ENCODE measurements around the gene EMC8. TPM values are rescaled to one million over a fixed set of nuclear protein-coding genes. Genes with fewer than 3 reads are reported as not detected.
A peak's percentile ranks its signal among the peaks of the same experiment; 100 is the strongest.
"Not testable (repeated sequence)": the region's sequence is repeated elsewhere in the genome, so short reads cannot be mapped to it uniquely, and the experiment has no call there.

The EMC8 gene
- total RNA-seq, 5 donors from 2014 or later (not counting 1 experiment from before 2014, with no cell fraction given) = 27.3 to 34.8 (median 31.1) TPM

DNA sequence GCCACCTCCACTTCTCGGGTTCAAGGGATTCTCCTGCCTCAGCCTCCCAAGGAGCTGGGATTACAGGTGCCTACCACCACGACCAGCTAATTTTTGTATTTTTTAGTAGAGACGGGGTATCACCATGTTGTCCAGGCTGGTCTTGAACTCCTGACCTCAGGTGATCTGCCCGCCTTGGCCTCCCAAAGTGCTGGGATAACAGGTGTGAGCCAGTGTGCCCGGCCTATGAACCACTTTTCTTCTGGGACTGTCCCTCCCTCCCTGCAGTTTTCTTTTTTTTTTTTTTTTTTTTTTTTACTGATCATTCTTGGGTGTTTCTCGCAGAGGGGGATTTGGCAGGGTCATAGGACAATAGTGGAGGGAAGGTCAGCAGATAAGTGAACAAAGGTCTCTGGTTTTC lies 8.0 kb upstream of the EMC8 start:
- H3K9me3 ChIP-seq; H3K27me3 Mint-ChIP-seq; H3K4me1 ChIP-seq (ENCODE audit: control insufficient read depth in 1 of 2, extremely low read depth in 1 of 2, insufficient read depth in 2 of 2, low read length in 2 of 2); CTCF ChIA-PET; POLR2A ChIA-PET; H3K9me3 Mint-ChIP-seq; H3K27ac ChIP-seq (ENCODE audit: low read length); H3K27me3 ChIP-seq (replicated peaks in 1 of 2; ENCODE audit: control insufficient read depth in 2 of 2, extremely low read depth in 1 of 2, insufficient read depth in 2 of 2, low read length in 1 of 2); H3K4me3 ChIP-seq (ENCODE audit: control insufficient read depth in 1 of 2, extremely low read depth in 1 of 2, low read length in 1 of 2); ATAC-seq (replicated peaks in 1 of 4); H3K27ac Mint-ChIP-seq; DNase-seq; H3K4me3 Mint-ChIP-seq: not testable (repeated sequence)
- H3K36me3 ChIP-seq (ENCODE audit: control insufficient read depth in 2 of 2, extremely low read depth in 1 of 2, insufficient read depth in 1 of 2, low read length in 1 of 2) = peaks cover 6 to 44% of the 10 kb centered on the region in 2 donors
- Mint-ChIP-seq H3K4me1 (peaks cover 14 to 19% (median 15%) of the 10 kb centered on the region in 3 donors), H3K36me3 (peaks cover 48% of the 10 kb centered on the region)
- WGBS (ENCODE audit: insufficient coverage) = 100% methylated on average over 4 of the region's 6 CpGs

DNA sequence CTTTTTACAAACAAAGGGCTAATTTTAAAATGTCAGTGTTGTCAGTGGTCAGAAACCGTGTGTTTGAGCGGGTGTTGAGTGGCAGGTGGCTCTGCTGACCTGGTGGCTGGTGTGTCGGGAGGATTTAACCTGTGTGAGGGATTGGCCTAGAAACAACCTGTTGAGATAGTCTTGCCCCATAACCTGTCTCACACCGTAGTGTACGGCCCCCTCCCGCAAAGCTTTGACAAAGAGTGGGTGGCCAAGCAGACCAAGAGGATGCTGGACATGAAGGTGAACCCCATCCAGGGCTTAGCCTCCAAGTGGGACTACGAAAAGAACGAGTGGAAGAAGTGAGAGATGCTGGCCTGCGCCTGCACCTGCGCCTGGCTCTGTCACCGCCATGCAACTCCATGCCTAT lies 7.2 kb upstream of the EMC8 start:
- CTCF ChIA-PET = no interaction called here
- DNase-seq (no peak), ATAC-seq (replicated peaks in 1 of 4) (no peak)
- H3K9me3 ChIP-seq = no peaks in the 10 kb centered on the region
- H3K9me3 Mint-ChIP-seq = no peaks in the 10 kb centered on the region
- H3K27me3 ChIP-seq (replicated peaks in 1 of 2; ENCODE audit: control insufficient read depth in 2 of 2, extremely low read depth in 1 of 2, insufficient read depth in 2 of 2, low read length in 1 of 2) = no peaks in the 10 kb centered on the region
- POLR2A ChIA-PET = interaction anchor here in 1 of 2 donors (0.5 kb wide), 1 partner anchor 1567 kb away, joined by 3 read pairs; the partner anchor contains the start of gene KCNG4
- peaks cover 56% of the 10 kb centered on the region for H3K36me3 Mint-ChIP-seq
- H3K4me1 Mint-ChIP-seq = peaks cover 22 to 26% (median 23%) of the 10 kb centered on the region in 3 donors
- H3K36me3 ChIP-seq (ENCODE audit: control insufficient read depth in 2 of 2, extremely low read depth in 1 of 2, insufficient read depth in 1 of 2, low read length in 1 of 2) = peaks cover 6 to 52% of the 10 kb centered on the region in 2 donors
- no peak overlapping the region for H3K4me3 Mint-ChIP-seq
- H3K27me3 Mint-ChIP-seq = peaks cover 0 to under 1% of the 10 kb centered on the region in 2 donors
- WGBS (ENCODE audit: insufficient coverage) = 99% methylated on average over 9 of the region's 11 CpGs
- H3K4me1 ChIP-seq (ENCODE audit: control insufficient read depth in 1 of 2, extremely low read depth in 1 of 2, insufficient read depth in 2 of 2, low read length in 2 of 2) = no peaks in the 10 kb centered on the region
- H3K27ac Mint-ChIP-seq = no peak overlapping the region
- H3K27ac ChIP-seq (ENCODE audit: low read length) = no peak overlapping the region
- no peak overlapping the region for H3K4me3 ChIP-seq (ENCODE audit: control insufficient read depth in 1 of 2, extremely low read depth in 1 of 2, low read length in 1 of 2)

- H3K36me3 Mint-ChIP-seq = peaks cover 60% of the 10 kb centered on the region
Measured at GRCh38 chr16:85805442-85806045, 6.2 kb upstream of the EMC8 start.

GRCh38 chr16:85803570-85803969 lies 4.2 kb upstream of the EMC8 start:
- no peaks in the 10 kb centered on the region for H3K27me3 Mint-ChIP-seq
- WGBS (ENCODE audit: insufficient coverage) = 67% methylated on average over 6 of the region's 14 CpGs
- H3K36me3 Mint-ChIP-seq = peaks cover 55% of the 10 kb centered on the region
- ChIA-PET POLR2A (no interaction called here), CTCF (no interaction called here)
- H3K27ac Mint-ChIP-seq = no peak overlapping the region
- ATAC-seq (replicated peaks in 1 of 4) (no peak), DNase-seq (no peak)
- peaks cover 6 to 58% of the 10 kb centered on the region in 2 donors for H3K36me3 ChIP-seq (ENCODE audit: control insufficient read depth in 2 of 2, extremely low read depth in 1 of 2, insufficient read depth in 1 of 2, low read length in 1 of 2)
- no peak overlapping the region for H3K4me3 Mint-ChIP-seq
- H3K4me1 Mint-ChIP-seq = peaks cover 37 to 40% (median 38%) of the 10 kb centered on the region in 3 donors
- no peak overlapping the region for H3K27ac ChIP-seq (ENCODE audit: low read length)
- no peaks in the 10 kb centered on the region for H3K27me3 ChIP-seq (replicated peaks in 1 of 2; ENCODE audit: control insufficient read depth in 2 of 2, extremely low read depth in 1 of 2, insufficient read depth in 2 of 2, low read length in 1 of 2)
- no peaks in the 10 kb centered on the region for H3K9me3 ChIP-seq
- H3K4me3 ChIP-seq (ENCODE audit: control insufficient read depth in 1 of 2, extremely low read depth in 1 of 2, low read length in 1 of 2) = no peak overlapping the region
- H3K4me1 ChIP-seq (ENCODE audit: control insufficient read depth in 1 of 2, extremely low read depth in 1 of 2, insufficient read depth in 2 of 2, low read length in 2 of 2) = peaks cover 6 to 18% of the 10 kb centered on the region in 2 experiments
- H3K9me3 Mint-ChIP-seq = no peaks in the 10 kb centered on the region

More at GRCh38 chr16:85805442-85806045, 6.2 kb upstream of the EMC8 start:
- Mint-ChIP-seq H3K27ac (peak overlapping the region in 1 of 2 donors; percentile 16), H3K4me3 (no peak overlapping the region), H3K27me3 (no peaks in the 10 kb centered on the region), H3K4me1 (peaks cover 32 to 33% (median 32%) of the 10 kb centered on the region in 3 donors), H3K9me3 (no peaks in the 10 kb centered on the region)
- DNase-seq = no peak
- 98% methylated on average over 10 of the region's 18 CpGs for WGBS (ENCODE audit: insufficient coverage)
- H3K36me3 ChIP-seq (ENCODE audit: control insufficient read depth in 2 of 2, extremely low read depth in 1 of 2, insufficient read depth in 1 of 2, low read length in 1 of 2) = peaks cover 6 to 58% of the 10 kb centered on the region in 2 donors
- peaks cover 3 to 7% of the 10 kb centered on the region in 2 experiments for H3K4me1 ChIP-seq (ENCODE audit: control insufficient read depth in 1 of 2, extremely low read depth in 1 of 2, insufficient read depth in 2 of 2, low read length in 2 of 2)
- no peaks in the 10 kb centered on the region for H3K9me3 ChIP-seq
- CTCF ChIA-PET = no interaction called here
- H3K27ac ChIP-seq (ENCODE audit: low read length) = no peak overlapping the region
- no peak for ATAC-seq (replicated peaks in 1 of 4)
- H3K27me3 ChIP-seq (replicated peaks in 1 of 2; ENCODE audit: control insufficient read depth in 2 of 2, extremely low read depth in 1 of 2, insufficient read depth in 2 of 2, low read length in 1 of 2) = no peaks in the 10 kb centered on the region
- POLR2A ChIA-PET = interaction anchor here in 1 of 2 donors (0.5 kb wide), 1 partner anchor 1566 kb away, joined by 3 read pairs; the partner anchor contains the start of gene KCNG4
- no peak overlapping the region for H3K4me3 ChIP-seq (ENCODE audit: control insufficient read depth in 1 of 2, extremely low read depth in 1 of 2, low read length in 1 of 2)

DNA sequence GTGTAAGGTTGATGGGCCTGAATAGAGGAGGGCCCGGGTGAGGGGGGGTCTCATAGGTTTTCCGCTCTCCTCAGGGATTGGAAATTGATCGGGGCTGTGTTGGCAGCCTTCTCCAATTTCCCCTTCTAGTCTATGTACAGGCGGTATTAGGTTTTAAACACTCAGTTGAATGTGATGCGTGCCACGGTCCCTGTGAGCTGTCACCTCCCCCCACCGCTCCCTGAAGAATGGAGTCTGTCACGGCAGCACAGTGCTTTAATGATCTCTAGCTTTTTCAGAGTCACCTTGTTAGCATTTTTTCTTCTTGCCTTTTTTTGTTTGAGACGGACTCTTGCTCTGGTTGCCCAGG lies 951 bp upstream of the EMC8 start:
- Histone ChIP-seq H3K9me3 (no peaks in the 10 kb centered on the region), H3K4me3 (ENCODE audit: control insufficient read depth in 1 of 2, extremely low read depth in 1 of 2, low read length in 1 of 2) (peak overlapping the region; percentile 66 to 74), H3K4me1 (ENCODE audit: control insufficient read depth in 1 of 2, extremely low read depth in 1 of 2, insufficient read depth in 2 of 2, low read length in 2 of 2) (peaks cover 14 to 26% of the 10 kb centered on the region in 2 experiments), H3K27me3 (replicated peaks in 1 of 2; ENCODE audit: control insufficient read depth in 2 of 2, extremely low read depth in 1 of 2, insufficient read depth in 2 of 2, low read length in 1 of 2) (no peaks in the 10 kb centered on the region), H3K27ac (ENCODE audit: low read length) (peak overlapping the region; percentile 73), H3K36me3 (ENCODE audit: control insufficient read depth in 2 of 2, extremely low read depth in 1 of 2, insufficient read depth in 1 of 2, low read length in 1 of 2) (peaks cover 5 to 55% of the 10 kb centered on the region in 2 donors)
- CTCF ChIA-PET = interaction anchor here in 1 of 2 donors (0.5 to 1.4 kb wide), 3 partner anchors 21 to 326 kb away, joined by 3 read pairs; no protein-coding TSS in a partner anchor
- H3K9me3 Mint-ChIP-seq = no peaks in the 10 kb centered on the region
- peak overlapping the region; percentile 82 to 85 (median 85) for H3K4me3 Mint-ChIP-seq
- H3K27me3 Mint-ChIP-seq = no peaks in the 10 kb centered on the region
- peaks cover 60 to 67% (median 67%) of the 10 kb centered on the region in 3 donors for H3K4me1 Mint-ChIP-seq
- DNase-seq (peak in 22 of 35 experiments; percentile 47 to 77 (median 58)), ATAC-seq (replicated peaks in 1 of 4) (peak in 1 of 4 experiments; percentile 41)
- WGBS (ENCODE audit: insufficient coverage) = 31% methylated on average over 6 of the region's 9 CpGs
- H3K36me3 Mint-ChIP-seq = peaks cover 48% of the 10 kb centered on the region
- POLR2A ChIA-PET = interaction anchor here in 1 of 2 donors (0.6 kb wide), 1 partner anchor 29 kb away, joined by 4 read pairs; no protein-coding TSS in a partner anchor
- H3K27ac Mint-ChIP-seq = peak overlapping the region; percentile 85 to 89

DNA sequence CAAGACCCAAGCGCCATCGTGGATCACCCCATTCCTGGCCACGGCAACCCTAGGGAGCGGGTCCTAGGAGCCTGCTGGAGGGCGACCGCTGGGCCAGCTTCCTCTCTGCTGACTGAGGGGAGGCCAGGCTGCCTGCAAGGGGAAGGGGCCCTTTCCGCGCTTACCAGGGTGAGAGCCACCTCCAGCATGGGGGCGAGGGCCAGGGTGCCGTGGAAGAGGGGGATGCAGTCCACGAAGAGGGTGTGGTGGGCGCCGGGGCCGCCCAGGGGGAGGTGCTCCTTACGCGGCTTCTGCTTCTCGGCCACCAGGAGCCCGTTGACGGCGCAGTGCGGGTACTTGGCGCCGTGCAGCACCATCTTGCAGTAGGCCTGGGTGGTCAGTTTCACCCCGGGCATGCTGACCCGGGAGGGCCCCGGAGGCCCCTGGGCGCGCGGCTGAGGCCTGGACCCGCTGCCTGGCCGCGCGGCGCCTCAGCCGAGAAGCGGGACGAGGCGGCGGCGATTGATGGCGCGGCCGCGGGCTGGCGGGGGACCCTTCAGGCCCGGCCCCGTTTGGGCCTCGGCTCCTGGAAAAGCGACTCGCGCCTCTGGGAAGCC lies 345 bp downstream of the EMC8 start:
- peak in 28 of 35 experiments; percentile 8 to 49 (median 28) for DNase-seq
- POLR2A ChIA-PET = no interaction called here
- peaks cover 58 to 76% (median 74%) of the 10 kb centered on the region in 3 donors for H3K4me1 Mint-ChIP-seq
- H3K4me3 Mint-ChIP-seq = peak overlapping the region; percentile 83 to 90 (median 85)
- no peaks in the 10 kb centered on the region for H3K27me3 ChIP-seq (replicated peaks in 1 of 2; ENCODE audit: control insufficient read depth in 2 of 2, extremely low read depth in 1 of 2, insufficient read depth in 2 of 2, low read length in 1 of 2)
- under 1% methylated on average over 51 of the region's 51 CpGs for WGBS (ENCODE audit: insufficient coverage)
- no peak overlapping the region for H3K27ac ChIP-seq (ENCODE audit: low read length)
- peaks cover 14 to 26% of the 10 kb centered on the region in 2 experiments for H3K4me1 ChIP-seq (ENCODE audit: control insufficient read depth in 1 of 2, extremely low read depth in 1 of 2, insufficient read depth in 2 of 2, low read length in 2 of 2)
- peaks cover 3 to 58% of the 10 kb centered on the region in 2 donors for H3K36me3 ChIP-seq (ENCODE audit: control insufficient read depth in 2 of 2, extremely low read depth in 1 of 2, insufficient read depth in 1 of 2, low read length in 1 of 2)
- no peaks in the 10 kb centered on the region for H3K9me3 ChIP-seq
- peak; percentile 14 to 31 (median 27) for ATAC-seq (replicated peaks in 1 of 4)
- peak overlapping the region in 1 of 2 donors; percentile 76 for H3K27ac Mint-ChIP-seq
- CTCF ChIA-PET = no interaction called here
- no peaks in the 10 kb centered on the region for H3K9me3 Mint-ChIP-seq
- peak overlapping the region; percentile 66 to 74 for H3K4me3 ChIP-seq (ENCODE audit: control insufficient read depth in 1 of 2, extremely low read depth in 1 of 2, low read length in 1 of 2)
- no peaks in the 10 kb centered on the region for H3K27me3 Mint-ChIP-seq
- H3K36me3 Mint-ChIP-seq = peaks cover 48% of the 10 kb centered on the region
